GM21717 (cell line): ENCODE data around the gene VAV3.

ENCODE experiments used
- ATAC-seq: cut with Tn5 transposase; IDR thresholded peaks from one replicate; pipeline ENCODE4 v1.9.1; 2021; ENCODE audit warnings: mild to moderate bottlenecking, moderate library complexity; ENCODE audit not compliant: unreplicated experiment

Gene VAV3

DNA sequence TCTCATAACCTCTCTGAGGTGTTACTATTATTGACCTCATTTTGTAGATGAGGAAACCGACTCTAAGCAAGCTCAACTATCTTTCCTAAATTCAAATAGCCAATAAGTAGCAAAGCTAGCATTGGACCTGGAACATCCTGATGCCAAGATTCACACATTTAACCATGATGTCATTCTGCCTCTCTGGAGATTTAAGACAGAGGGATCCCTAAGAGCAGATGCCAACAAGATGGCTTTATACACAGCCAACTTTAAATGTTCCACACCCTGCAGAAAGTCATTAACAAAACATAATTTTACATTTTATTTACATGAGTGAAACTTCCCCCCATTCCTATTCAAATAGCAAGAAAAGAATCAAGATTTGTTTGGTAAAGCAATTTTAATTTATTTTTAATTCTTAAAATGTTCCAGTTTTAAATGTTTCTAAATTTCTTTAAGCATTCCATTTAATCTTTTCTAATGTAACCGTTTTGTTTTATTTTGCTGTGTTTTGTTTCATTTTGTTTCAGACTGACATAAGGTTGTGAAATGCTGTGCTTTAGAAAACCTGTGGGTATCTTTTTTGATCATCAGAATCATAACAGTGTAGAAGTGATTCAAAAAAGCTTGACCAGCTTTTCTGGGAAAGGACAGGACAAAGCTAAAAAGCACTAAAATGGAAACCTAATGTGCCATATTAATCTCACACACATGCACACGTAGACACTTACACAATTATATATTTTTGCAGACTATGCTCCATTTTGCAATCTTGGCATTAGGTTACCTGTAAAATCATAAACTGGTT is 7.6 kb upstream of the VAV3 start:
- ATAC-seq = no peak

DNA sequence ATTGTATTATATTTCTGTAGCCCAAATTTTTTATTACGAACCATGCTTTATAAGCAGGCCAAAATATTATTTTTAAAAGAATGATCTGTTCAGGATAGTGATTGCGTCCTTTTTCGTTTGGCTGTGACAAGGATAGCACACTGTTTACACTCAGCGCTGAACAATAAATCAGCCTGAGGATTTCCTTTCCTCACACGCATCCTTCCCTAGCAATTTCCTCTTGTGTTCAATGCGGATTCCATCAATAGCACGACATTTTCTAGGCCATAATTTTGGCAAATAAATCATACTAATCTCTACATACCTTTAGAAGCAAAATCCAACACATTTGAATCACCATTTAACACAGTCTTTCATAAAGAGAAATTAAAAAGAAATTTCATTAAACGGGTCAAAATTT is 1.6 kb upstream of the VAV3 start:
- no peak for ATAC-seq

DNA sequence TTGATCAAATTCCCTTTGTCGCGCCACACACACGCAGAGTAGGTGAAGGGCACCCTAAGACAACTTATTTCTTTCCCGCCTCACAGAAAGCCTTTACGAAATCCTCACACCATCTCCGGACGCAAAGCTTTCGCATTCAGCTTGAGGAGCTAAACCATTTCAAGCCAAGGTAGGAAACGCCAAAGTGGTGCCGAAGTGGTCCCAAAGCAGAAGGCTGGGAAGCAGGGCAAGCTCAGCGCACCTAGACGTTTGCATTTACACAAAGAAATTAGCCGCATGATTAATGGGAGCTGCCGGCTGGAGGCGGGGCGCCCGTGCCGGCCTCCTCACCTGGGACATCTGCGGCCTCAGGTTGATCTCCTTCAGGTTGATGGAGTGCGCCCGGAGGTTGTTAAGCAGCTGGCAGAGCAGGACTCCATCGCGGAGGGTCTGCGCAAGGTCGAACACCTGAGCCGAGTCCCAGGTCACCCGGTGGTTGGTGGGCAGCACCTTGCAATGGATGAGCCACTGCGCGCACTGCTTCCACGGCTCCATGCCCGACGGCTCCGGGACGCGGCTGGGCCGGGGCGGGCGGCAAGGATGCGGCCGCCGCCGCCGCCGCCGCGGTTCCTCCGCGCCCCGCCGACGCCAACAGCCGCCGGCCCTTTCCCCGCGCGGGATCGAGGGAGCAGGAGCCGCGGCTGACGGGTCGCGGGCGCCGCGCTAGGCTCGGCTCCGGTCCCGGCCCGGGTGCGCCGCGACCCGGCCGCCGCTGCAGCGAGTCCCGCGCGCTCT is 457 bp downstream of the VAV3 start:
- ATAC-seq = no peak

DNA sequence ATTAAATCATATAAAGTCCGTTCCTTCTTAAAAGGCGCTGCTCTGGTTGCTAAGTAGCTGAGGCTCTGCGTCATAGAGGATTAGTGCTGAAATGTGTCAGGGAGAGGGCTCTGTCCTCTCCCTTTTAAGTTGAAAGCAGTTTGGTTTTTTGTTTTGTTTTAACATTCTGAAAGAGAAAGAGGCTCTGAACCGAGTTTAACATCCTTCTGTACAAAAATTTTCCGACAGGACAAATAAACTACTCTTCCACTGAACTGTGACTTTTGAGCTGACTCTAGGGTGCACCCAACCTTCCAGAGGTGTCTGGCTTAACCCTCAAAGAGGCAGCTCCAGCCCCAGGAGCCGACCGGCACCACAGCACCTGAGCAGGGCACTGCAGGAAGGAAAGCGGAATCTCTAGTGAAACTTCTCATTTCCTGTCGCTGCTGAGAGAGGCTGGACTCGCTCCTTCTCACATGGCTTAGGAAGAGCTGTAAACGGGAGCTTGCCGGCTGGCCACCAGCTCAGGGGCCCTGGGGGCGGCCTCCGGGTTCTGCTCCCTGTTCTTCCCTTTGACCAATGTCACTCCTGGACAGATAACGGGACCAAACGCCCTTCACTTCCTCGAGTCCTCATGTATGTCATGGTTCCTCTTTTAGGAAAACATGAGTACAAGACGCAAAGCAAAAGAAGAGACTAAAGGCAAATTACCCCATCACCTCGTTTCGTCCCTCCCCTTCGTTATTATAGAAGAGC is 1.2 kb downstream of the VAV3 start:
- ATAC-seq = peak; percentile 89

DNA sequence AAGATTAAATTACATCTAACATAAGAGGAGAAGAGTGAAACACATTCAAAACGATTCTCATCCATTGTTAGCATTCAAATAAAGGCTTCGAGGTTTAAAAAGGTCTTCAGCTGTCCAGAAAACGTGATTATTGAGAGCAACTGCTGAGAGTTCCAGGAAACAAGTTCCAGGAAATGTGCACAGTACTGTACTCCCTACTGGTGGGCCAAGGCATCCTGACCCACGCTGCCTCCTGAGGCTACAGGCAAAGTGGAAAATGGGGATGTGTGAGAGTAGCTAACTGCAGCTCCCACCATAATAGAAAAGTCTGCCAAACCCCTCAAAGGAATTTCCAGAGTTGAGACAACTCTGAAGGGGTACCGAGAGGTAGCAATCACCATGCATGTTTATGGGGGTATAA is 2.0 kb downstream of the VAV3 start:
- ATAC-seq = no peak

DNA sequence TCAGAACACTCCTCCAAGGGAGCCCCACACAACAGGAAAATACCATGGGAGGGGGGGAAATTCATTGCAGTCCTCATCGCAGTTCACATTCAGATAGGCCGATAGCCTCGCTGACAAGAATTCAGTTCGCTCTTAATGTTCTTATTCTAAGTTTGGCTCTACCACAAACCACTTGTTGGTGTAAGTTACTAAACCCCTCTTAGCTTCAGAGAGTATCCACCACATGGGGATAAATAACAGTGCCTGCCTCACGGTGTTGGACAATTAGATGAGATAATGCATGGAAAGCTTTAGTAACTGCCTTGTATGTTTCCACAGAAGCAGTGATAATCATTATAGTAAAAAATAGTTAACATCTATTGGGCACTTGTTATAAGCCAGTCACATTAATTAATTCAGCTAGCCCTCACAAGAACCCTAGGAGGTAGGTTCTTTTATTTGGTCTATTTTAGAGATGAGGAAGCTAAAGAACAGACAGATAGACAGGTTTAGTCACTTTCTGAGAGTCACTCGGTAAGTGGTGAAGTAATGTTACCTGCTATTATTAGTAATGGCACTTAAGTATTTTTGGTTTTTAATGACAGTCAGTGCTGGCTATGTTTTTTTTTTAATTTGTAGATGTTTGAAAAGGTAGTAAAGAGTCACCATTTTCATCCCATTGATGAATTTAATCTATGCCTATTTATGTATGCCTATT is 10.1 kb downstream of the VAV3 start:
- ATAC-seq = no peak

DNA sequence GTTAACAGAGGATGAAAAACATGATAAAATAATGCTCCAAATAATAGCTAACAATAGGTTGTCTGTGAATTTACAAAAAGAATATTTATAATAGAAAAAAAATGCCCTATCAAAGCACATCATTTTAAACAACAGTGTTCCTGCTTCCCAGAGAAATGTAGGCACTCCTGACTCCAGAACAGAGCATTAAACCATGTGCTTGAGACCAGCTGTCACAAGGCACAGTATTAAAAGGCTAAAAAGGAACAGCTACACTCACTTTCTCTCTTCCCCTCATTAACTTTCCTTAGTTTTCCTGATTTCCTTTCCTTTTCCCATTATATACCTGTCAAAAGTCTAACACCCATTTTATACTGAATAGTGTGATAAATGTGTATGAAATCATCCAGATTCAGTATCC is 10.9 kb downstream of the VAV3 start:
- ATAC-seq = no peak

DNA sequence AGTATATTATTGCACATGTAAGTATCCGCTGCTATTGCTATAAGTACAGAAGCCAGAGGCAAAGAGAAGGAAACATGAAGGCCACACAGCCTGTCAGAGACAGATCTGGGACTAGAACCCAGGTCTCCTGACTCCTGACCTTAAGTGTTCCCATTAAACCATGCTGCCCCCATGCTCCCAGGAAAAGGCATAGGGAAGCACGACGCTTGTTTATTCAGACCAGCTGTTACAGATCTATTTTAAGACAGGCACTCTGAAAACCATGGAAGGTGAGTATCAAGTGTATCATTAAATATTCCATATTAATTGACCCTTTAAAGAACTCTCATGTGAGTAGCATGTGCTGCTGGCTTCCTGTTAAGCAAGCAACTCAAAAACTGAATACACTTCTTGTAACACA is 11.4 kb downstream of the VAV3 start:
- no peak for ATAC-seq

DNA sequence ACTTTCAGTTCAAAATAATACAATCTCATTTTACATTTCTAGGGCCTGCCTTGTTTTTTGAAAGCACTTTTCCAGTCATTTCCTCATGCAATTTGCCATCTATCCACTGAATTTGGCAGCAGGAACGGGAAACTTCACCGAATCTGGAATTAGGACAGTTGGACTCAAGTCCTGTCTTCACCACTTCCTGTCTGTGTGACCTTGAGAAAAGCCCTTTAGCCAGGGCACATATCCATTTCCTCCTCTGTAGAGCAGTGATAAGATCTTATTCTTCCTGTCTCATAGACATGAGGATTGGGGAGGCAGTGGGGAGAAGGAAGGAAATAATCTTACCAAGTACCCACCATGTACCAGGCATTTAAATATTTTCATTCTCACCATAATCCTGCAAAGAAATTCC is 12.0 kb downstream of the VAV3 start:
- ATAC-seq = no peak

DNA sequence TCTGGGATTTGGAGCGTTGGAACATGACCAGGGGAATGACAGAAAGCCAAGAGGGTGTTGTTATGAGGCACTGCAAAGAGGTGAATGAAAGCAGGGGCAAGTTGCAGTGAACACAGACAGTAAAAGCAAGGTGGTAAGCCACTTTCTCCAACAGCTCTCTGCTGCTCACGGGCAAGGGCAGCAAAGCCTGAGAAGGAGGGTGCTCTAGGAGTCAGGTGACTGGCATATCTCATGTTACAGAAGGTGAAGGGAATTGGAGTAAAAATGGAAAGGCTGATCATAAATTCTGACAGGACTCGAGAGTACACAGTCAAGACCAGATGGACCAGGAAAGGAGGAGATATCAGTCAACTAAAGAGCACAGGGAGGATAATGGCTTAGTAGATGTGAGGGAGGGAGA is 14.5 kb downstream of the VAV3 start:
- ATAC-seq = peak; percentile 13

DNA sequence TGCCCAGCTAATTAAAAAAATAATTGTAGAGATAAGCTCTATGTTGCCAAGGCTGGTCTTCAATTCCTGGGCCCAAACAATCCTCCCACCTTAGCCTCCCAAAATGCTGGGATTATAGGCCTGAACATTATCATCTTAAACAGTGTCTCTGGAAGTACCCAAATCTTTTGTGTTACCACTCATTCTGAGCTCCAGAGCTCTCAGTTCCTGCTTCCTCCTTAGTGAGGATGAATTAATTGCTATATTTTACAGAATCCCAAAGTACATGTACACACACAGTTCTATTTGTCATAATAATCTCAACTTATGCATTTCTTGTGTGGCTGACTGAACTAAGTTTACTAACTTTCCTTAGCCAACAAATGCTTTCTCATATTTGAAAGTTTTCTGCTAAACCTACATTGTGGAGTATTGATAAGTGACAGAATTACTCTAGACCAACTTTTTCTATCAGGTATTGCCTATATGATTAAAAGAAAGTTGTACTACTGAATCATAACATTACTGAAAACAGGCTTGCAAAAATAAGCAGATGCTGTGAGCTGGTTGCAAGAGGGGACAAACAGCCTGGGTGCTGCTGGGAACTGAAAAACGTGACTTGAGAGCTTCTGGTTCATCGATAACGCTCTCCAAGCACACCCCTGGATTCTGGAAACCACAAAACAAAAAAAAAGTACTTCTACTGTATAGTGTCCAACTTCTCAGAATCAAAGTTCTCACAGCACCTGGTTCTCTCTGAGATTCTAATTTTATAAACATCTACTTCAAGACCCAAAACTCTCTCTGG is 15.3 kb downstream of the VAV3 start:
- ATAC-seq = peak; percentile 94

DNA sequence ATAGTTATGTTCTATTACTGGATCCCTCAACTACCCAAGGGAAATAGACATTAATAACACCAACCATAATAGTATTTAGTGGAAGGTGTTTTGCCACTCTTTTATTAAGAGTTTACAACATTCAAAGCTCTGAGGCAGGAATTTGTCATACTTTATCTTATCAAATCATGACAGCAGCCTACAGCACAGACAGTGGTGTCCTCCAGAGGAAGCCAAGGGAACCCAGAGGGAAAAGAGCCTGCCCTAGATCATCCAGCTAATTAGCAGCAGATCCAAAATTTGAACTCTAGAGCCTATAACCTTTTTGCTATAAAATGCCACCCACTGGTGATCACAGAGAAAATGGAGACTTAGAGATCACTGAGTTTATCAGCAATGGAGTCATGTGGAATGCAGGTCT is 18.2 kb downstream of the VAV3 start:
- ATAC-seq = no peak

DNA sequence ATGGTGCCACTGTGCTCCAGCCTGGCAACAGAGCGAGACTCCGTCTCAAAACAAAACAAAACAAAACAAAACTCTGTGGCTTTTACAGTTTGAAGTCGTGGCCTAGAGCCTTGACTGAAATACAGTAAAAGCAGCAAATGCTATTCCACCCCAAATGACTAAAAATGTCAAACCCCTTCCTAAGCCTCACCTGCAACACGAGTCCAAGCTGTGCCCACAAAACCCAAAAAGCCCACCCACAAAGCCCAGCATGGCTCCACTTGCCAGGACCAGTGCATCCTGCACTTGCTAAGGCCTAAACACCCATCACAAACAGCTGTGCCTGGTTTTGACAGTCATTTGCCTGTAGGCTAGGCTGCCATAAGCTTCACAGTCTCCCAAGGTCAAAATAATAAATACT is 21.3 kb downstream of the VAV3 start:
- ATAC-seq = no peak

DNA sequence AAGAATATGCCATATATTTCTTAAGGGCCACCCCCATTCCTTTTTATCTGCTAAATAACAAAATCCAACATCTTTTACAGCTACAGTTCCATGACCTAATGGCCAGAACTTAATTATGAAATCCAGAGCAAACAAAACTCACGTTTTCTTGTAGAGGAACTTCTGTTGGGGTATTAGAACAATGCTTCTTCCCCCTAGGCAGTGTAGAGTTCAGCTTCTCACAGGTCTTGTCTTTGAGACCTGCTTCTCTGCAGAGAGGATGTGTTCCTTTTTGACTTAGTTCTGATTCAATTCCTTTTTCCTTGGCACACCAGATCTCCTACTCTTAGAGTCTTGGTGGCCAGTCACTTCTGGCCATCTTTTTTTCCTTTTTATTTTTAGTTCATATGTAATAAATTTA is 22.2 kb downstream of the VAV3 start:
- no peak for ATAC-seq

DNA sequence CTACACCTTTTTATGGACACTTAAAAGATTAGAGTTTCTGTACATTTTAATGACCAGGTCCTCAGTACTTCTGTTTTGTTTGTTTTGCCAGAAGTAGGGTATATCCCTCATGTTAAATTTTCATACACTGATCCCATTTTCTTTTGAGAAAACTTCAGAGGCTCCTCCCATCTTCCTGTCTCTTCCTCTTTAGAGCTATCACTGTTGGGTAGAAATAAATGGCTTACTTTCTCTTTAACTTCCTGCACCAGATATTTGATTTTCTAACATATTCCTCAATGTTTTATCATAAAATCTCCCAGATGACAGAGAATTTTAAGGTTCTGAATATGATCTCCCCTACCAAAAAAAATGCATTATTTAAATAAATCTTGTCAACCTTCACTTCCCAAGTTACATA is 23.4 kb downstream of the VAV3 start:
- no peak for ATAC-seq

DNA sequence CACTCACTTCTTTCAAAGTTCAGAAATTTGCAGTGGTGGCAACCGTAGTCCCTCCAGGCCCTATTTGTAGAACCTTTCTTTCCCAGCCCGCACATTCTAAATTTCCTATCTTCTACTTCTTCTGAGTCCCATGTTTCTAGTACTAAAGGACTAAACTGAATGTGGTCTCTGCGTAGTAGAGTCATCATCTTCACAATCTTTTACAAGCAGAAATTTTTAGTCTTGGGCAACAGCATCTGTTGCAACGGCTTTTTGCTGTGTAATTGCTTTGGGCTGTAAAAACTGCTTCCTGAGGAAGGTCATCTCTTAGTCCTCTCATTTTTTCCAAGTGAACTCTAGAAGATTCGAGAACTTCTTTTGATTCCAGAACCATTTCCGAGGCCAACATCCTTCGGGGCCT is 23.9 kb downstream of the VAV3 start:
- no peak for ATAC-seq

DNA sequence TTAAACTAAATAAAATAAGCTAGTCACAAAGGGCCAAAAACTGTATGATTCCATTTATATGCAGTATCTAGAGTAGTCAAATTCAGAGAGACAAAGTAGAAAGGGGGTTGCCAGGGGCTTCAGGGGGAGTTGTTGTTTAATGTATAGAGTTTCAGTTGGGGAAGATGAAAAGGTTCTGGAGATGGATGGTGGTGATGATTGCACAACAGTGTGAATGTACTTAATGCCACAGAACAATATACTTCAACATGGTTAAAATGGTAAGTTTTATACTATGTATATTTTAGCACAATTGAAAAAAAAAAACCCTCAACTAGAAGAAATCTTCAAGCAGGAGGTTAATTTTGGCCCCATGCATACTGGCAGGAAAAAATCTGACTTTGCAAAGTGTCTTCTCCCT is 24.3 kb downstream of the VAV3 start:
- ATAC-seq = no peak

DNA sequence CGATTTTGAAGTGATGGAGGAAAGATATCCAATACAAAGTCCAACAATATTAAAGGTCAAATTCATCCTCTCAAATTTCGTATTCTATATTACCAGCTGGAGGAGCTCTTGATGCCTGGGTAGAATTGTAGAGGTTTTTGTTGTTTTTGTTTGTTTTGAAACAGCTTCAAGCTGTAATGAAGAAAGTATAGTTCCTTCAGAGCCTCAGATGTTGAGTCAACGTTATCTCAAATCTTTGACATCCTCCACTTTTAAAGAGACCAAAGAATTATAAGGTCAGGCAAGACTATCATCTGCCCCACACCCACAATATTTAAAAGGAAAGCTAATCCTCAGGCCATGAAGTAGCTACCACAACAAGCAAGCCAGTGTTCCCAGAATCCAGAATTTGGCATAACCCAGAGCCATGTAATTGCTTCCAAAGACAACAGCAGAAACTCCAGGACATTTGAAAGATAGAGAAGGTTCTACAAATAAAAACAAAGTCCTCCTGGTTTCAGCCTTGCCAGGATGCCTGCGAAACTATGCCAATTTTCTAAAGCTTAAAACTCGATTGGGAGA is 24.9 kb downstream of the VAV3 start:
- ATAC-seq = no peak

DNA sequence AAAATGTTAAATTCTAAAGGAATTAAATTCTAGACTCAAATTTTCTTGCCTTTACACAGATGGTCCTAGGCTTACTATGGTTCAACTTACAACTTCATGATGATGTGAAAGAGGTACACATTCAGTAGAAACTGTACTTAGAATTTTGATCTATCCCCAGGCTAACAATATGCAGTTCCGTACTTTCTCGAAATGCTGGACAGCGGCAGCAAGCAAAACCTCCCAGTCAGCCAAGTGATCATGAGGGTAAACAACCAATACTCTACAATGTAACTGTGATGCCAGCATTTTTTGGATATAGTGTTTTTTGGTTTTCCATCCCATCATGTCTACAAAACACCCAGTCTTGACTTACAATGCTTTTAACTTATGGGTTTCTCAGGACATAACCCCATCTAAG is 25.7 kb downstream of the VAV3 start:
- no peak for ATAC-seq
